GM21723 (cell line): ENCODE data around the gene LTO1.

Experiments used
- ATAC-seq: cut with Tn5 transposase; IDR thresholded peaks from one replicate; pipeline ENCODE4 v1.9.1; 2021; ENCODE audit warnings: mild to moderate bottlenecking, moderate library complexity; ENCODE audit not compliant: unreplicated experiment

The LTO1 gene

GRCh38 chr11:69647390-69647748 lies 27.8 kb downstream of the LTO1 start:
- ATAC-seq = no peak

GRCh38 chr11:69646493-69647389 lies 28.4 kb downstream of the LTO1 start:
- no peak for ATAC-seq

GRCh38 chr11:69645801-69646492 lies 29.2 kb downstream of the LTO1 start:
- ATAC-seq = no peak

GRCh38 chr11:69644962-69645675 lies 30.0 kb downstream of the LTO1 start:
- ATAC-seq = no peak

GRCh38 chr11:69644071-69644961 lies 30.8 kb downstream of the LTO1 start:
- no peak for ATAC-seq

- no peak for ATAC-seq
Measured at GRCh38 chr11:69643646-69644045, 31.5 kb downstream of the LTO1 start.

GRCh38 chr11:69642913-69643632 lies 32.1 kb downstream of the LTO1 start:
- ATAC-seq = peak; percentile 48

GRCh38 chr11:69642549-69642912 lies 32.6 kb downstream of the LTO1 start:
- no peak for ATAC-seq

- no peak for ATAC-seq
Measured at GRCh38 chr11:69641681-69642548, 33.2 kb downstream of the LTO1 start.

GRCh38 chr11:69640995-69641581 lies 34.1 kb downstream of the LTO1 start, which contains the start of gene CCND1:
TSS of gene CCND1 (plus strand) at chr11:69641156. CDS start at chr11:69641314, 158 bp downstream.
- no peak for ATAC-seq

- no peak for ATAC-seq
Measured at GRCh38 chr11:69640260-69640994, 34.7 kb downstream of the LTO1 start.

GRCh38 chr11:69639831-69640230 lies 35.3 kb downstream of the LTO1 start:
- ATAC-seq = no peak

GRCh38 chr11:69638941-69639681 lies 36.0 kb downstream of the LTO1 start:
- no peak for ATAC-seq

GRCh38 chr11:69637941-69638871 lies 36.9 kb downstream of the LTO1 start:
- ATAC-seq = no peak

GRCh38 chr11:69637198-69637940 lies 37.8 kb downstream of the LTO1 start:
- ATAC-seq = no peak
